ENCODE data around the gene VSIR.

VSIR gene

DNA sequence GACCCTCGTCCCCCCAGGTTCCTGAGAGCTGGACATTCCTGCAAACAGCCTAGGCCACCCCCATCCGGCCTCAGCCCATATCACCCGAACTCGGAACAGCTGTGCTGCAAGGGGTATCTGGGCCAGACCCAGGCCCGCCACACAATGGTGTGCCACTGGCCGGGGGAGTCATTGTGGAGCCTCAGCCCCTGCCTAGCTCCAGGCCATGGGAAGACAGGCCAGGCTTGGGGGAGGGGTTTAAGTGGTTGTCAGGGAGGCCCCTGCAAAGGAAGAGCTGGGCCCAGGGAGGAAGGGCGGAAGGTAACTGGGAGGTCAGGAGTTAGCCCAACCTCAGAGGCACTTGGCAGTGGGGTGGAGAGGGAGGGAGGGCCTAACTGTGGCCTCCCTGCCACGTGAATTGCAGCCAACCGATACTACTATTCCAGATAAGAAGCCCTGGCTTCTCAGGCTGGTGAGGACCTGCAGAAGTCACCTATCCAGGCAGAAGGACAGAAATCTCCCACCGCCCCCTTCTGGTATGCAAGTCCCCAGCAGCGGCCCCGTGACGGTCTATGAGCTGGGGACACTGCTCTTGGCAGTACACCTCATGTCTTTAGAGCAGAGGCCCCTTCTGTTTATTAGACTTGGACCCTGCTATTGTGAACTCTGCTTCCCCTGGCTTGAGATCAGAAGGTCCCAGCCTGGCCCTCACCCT lies 26.8 kb downstream of the VSIR start:
- Histone ChIP-seq H3K36me3 (ENCODE audit: insufficient read depth, low read depth, low read length) (no peaks in the 10 kb centered on the region), H3K4me1 (ENCODE audit: insufficient read depth, low read length) (no peaks in the 10 kb centered on the region), H3K27ac (ENCODE audit: low read length) (no peak overlapping the region), H3K9me3 (ENCODE audit: insufficient read depth, low read depth, low read length) (no peaks in the 10 kb centered on the region), H3K27me3 (ENCODE audit: insufficient read depth, low read length) (no peaks in the 10 kb centered on the region), H3K4me3 (ENCODE audit: low read length) (no peak overlapping the region), H3K9ac (ENCODE audit: low read depth, low read length) (no peak overlapping the region)

GRCh38 chr10:71745664-71746250 lies 27.6 kb downstream of the VSIR start:
- Histone ChIP-seq H3K9ac (ENCODE audit: low read depth, low read length) (no peak overlapping the region), H3K4me3 (ENCODE audit: low read length) (no peak overlapping the region), H3K27ac (ENCODE audit: low read length) (no peak overlapping the region)

DNA sequence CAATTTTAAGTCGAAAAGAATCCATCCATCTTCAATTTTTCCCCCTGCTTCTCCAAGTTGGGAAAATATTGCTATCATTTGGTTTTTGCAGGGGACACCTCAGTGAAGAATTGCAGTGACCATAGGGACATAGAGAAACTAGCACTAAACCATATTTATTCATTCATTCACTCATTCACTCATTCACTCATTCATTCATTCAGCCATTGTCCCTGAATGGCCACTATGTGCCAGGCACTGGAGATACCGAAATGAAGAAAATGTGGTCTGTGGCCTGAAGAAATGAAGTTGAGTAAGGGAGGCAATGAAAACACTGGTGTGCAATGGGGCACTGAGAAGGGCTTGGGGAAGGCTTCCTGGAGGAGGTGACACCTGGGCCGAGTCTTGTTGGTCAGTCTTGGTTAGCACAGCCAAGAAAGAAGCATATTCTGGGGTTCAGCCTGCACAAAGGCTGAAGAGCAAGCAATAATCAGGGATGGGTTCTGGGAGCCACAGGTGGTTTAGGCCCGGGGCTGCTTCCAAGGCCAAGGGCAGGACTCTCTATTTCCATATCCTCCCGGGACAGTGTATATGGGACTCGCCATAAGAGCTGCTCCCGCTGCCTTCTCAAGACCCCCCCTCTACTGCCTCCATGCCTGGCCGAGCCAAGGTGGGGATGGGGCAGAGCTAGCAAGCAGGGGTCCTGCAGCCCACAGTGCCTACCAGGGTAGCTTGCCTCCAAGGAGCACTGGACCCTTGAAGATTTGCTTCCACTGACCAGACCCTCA lies 28.2 kb downstream of the VSIR start:
- Histone ChIP-seq H3K4me3 (ENCODE audit: low read length) (no peak overlapping the region), H3K9ac (ENCODE audit: low read depth, low read length) (no peak overlapping the region), H3K4me1 (ENCODE audit: insufficient read depth, low read length) (no peaks in the 10 kb centered on the region), H3K27ac (ENCODE audit: low read length) (no peak overlapping the region), H3K9me3 (ENCODE audit: insufficient read depth, low read depth, low read length) (no peaks in the 10 kb centered on the region), H3K36me3 (ENCODE audit: insufficient read depth, low read depth, low read length) (no peaks in the 10 kb centered on the region), H3K27me3 (ENCODE audit: insufficient read depth, low read length) (no peaks in the 10 kb centered on the region)

More at GRCh38 chr10:71745664-71746250, 27.6 kb downstream of the VSIR start:
- Histone ChIP-seq H3K4me1 (ENCODE audit: insufficient read depth, low read length) (no peaks in the 10 kb centered on the region), H3K27me3 (ENCODE audit: insufficient read depth, low read length) (no peaks in the 10 kb centered on the region), H3K9me3 (ENCODE audit: insufficient read depth, low read depth, low read length) (no peaks in the 10 kb centered on the region), H3K36me3 (ENCODE audit: insufficient read depth, low read depth, low read length) (no peaks in the 10 kb centered on the region)

GRCh38 chr10:71743866-71744265 lies 29.5 kb downstream of the VSIR start:
- Histone ChIP-seq H3K27ac (ENCODE audit: low read length) (no peak overlapping the region), H3K9ac (ENCODE audit: low read depth, low read length) (no peak overlapping the region), H3K27me3 (ENCODE audit: insufficient read depth, low read length) (no peaks in the 10 kb centered on the region)

DNA sequence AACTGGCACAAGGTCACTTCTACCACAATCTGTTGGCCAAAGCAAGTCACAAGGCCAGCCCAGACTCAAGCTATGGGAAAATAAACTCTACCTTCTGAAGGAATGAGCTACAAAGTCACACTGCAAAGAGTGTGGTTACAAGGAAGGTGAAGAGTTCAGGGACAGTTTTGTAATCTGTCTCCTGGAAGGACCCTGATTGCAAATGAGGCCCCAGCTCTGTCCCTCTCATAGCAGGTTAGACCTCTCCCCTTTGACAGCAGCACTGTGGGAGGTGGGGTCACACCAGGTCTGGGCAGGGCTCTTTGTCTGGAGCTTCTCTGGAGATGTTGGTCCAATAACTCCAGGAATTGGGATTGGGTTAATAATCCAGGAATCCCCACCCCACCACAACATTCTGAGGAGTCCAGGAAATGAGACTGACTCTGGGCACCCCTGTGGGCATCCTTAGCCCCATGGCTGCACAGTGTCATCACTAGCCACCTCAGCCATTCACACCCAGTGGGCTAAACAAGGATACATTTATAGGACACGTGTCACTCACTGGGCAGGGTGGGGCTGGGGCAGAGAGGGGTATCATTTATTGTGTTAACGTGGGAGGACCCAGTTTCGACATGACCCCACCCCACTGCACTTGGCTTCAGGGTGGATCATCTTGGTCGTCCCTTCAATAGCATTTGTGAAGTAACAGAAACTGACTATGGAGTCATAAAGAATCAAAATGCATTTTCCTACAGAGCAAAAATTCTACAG lies 30.1 kb downstream of the VSIR start:
- H3K4me1 ChIP-seq (ENCODE audit: insufficient read depth, low read length) = no peaks in the 10 kb centered on the region
- no peaks in the 10 kb centered on the region for H3K9me3 ChIP-seq (ENCODE audit: insufficient read depth, low read depth, low read length)
- H3K27ac ChIP-seq (ENCODE audit: low read length) = no peak overlapping the region
- H3K4me3 ChIP-seq (ENCODE audit: low read length) = no peak overlapping the region
- H3K27me3 ChIP-seq (ENCODE audit: insufficient read depth, low read length) = no peaks in the 10 kb centered on the region
- no peak overlapping the region for H3K9ac ChIP-seq (ENCODE audit: low read depth, low read length)
- no peaks in the 10 kb centered on the region for H3K36me3 ChIP-seq (ENCODE audit: insufficient read depth, low read depth, low read length)

More at GRCh38 chr10:71743866-71744265, 29.5 kb downstream of the VSIR start:
- Histone ChIP-seq H3K4me1 (ENCODE audit: insufficient read depth, low read length) (no peaks in the 10 kb centered on the region), H3K4me3 (ENCODE audit: low read length) (no peak overlapping the region), H3K9me3 (ENCODE audit: insufficient read depth, low read depth, low read length) (no peaks in the 10 kb centered on the region), H3K36me3 (ENCODE audit: insufficient read depth, low read depth, low read length) (no peaks in the 10 kb centered on the region)

DNA sequence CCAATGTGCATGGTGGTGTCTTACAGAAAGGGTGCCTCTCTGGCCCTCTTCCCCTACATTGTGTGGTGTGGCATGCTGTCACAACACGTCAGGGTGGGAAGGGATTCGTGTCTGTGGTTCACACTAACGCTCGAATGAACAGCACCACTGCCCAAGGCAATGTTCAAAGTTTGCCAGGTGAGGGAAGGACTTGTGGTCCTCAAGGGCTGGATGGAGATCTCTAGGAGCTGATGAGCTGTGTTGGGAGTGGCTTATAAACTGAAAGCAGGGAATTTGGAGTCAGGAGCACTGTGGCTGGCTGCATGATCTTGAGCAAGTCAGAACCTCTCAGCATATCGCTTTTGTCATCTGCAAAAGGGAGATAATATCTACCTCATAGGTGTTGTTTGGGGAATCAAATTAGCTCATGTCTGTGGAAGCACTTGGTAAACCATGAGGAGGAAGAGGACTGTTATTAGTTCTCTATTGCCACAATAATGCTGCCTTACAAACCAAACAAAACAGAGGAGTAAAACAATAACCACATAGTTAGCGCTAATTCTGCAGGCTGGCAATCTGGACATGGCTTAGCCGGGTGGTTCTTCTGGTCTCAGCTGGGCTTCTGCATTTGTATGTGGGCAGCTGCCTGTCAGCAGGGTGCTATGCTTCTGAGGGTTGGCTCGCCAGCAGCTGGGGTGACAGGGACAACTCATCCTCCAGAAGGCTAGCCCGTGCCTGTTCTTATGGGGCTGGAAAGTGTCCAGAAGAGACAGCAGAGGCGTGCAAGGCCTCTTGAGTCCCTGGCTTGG lies 30.8 kb downstream of the VSIR start:
- no peak overlapping the region for H3K9ac ChIP-seq (ENCODE audit: low read depth, low read length)
- no peak overlapping the region for H3K4me3 ChIP-seq (ENCODE audit: low read length)
- H3K4me1 ChIP-seq (ENCODE audit: insufficient read depth, low read length) = no peaks in the 10 kb centered on the region
- no peaks in the 10 kb centered on the region for H3K9me3 ChIP-seq (ENCODE audit: insufficient read depth, low read depth, low read length)
- H3K27ac ChIP-seq (ENCODE audit: low read length) = no peak overlapping the region
- no peaks in the 10 kb centered on the region for H3K36me3 ChIP-seq (ENCODE audit: insufficient read depth, low read depth, low read length)
- H3K27me3 ChIP-seq (ENCODE audit: insufficient read depth, low read length) = no peaks in the 10 kb centered on the region

- no peaks in the 10 kb centered on the region for H3K36me3 ChIP-seq (ENCODE audit: insufficient read depth, low read depth, low read length)
- no peak overlapping the region for H3K27ac ChIP-seq (ENCODE audit: low read length)
- no peaks in the 10 kb centered on the region for H3K9me3 ChIP-seq (ENCODE audit: insufficient read depth, low read depth, low read length)
- no peak overlapping the region for H3K9ac ChIP-seq (ENCODE audit: low read depth, low read length)
- H3K27me3 ChIP-seq (ENCODE audit: insufficient read depth, low read length) = no peaks in the 10 kb centered on the region
- H3K4me3 ChIP-seq (ENCODE audit: low read length) = no peak overlapping the region
- no peaks in the 10 kb centered on the region for H3K4me1 ChIP-seq (ENCODE audit: insufficient read depth, low read length)
Observed at GRCh38 chr10:71741671-71742070, 31.6 kb downstream of the VSIR start.

GRCh38 chr10:71741029-71741428 lies 32.3 kb downstream of the VSIR start:
- H3K27ac ChIP-seq (ENCODE audit: low read length) = no peak overlapping the region
- no peaks in the 10 kb centered on the region for H3K9me3 ChIP-seq (ENCODE audit: insufficient read depth, low read depth, low read length)
- no peaks in the 10 kb centered on the region for H3K4me1 ChIP-seq (ENCODE audit: insufficient read depth, low read length)
- H3K27me3 ChIP-seq (ENCODE audit: insufficient read depth, low read length) = no peaks in the 10 kb centered on the region
- H3K36me3 ChIP-seq (ENCODE audit: insufficient read depth, low read depth, low read length) = no peaks in the 10 kb centered on the region
- no peak overlapping the region for H3K9ac ChIP-seq (ENCODE audit: low read depth, low read length)
- H3K4me3 ChIP-seq (ENCODE audit: low read length) = no peak overlapping the region

DNA sequence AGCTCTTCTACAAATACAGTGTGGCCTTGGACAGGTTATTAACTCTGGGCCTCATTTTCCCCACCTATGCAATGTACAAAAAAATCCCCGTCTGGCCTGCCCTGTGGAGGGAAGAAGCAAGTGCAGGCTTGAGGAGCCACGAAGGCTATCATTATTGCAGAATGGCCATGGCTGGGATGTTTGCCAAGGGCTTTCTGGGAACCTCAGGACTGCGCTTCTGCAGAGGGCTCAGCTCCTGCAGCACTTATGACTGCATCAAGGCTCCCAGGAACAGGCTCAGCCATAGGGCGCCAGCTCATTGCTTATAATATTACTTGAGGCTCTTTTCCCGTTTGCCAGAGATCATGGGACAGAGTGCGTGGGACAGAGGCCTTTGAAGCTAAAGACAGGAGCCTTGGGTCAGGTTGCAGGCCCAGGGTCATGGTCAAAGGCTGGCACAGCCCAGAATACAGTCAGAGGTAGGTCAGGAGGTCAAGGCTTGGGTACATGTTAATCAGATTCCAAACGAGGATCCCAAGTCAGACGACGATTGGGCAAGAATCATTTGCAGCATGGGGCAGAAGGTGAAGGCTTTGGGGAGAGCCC lies 33.2 kb downstream of the VSIR start:
- H3K27ac ChIP-seq (ENCODE audit: low read length) = no peak overlapping the region

DNA sequence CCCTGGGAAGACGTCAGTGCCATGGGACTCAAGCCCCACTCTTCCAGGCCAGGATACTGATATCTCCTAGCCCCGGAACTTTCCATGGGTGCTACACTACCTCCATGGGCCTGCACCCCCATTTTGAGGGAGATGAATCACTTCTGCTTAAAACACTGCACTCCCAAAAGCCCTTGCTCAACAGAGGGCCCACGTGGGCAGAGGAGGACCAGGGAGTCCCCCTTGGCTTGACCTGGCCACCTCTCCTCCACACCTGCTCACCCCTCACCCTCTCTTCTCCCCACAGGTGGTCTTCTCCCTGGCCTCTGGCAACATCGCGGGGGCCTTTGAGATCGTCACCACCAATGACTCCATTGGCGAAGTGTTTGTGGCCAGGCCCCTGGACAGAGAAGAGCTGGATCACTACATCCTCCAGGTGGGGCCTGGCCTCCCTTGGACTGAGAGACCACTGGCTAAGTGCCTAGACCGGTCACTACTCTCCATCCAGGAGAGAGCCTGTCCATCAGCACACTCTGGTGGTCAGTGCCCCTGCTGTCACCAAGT lies 33.9 kb downstream of the VSIR start:
- Histone ChIP-seq H3K4me3 (ENCODE audit: low read length) (no peak overlapping the region), H3K27me3 (ENCODE audit: insufficient read depth, low read length) (no peaks in the 10 kb centered on the region), H3K27ac (ENCODE audit: low read length) (no peak overlapping the region), H3K36me3 (ENCODE audit: insufficient read depth, low read depth, low read length) (no peaks in the 10 kb centered on the region), H3K4me1 (ENCODE audit: insufficient read depth, low read length) (no peaks in the 10 kb centered on the region), H3K9ac (ENCODE audit: low read depth, low read length) (no peak overlapping the region), H3K9me3 (ENCODE audit: insufficient read depth, low read depth, low read length) (no peaks in the 10 kb centered on the region)

More for the DNA sequence above, 33.2 kb downstream of the VSIR start:
- H3K36me3 ChIP-seq (ENCODE audit: insufficient read depth, low read depth, low read length) = no peaks in the 10 kb centered on the region
- H3K27me3 ChIP-seq (ENCODE audit: insufficient read depth, low read length) = no peaks in the 10 kb centered on the region
- no peaks in the 10 kb centered on the region for H3K4me1 ChIP-seq (ENCODE audit: insufficient read depth, low read length)
- H3K9me3 ChIP-seq (ENCODE audit: insufficient read depth, low read depth, low read length) = no peaks in the 10 kb centered on the region
- no peak overlapping the region for H3K4me3 ChIP-seq (ENCODE audit: low read length)
- H3K9ac ChIP-seq (ENCODE audit: low read depth, low read length) = no peak overlapping the region
